HEK293T (cell line): ENCODE data around the gene FOXN4.

Experiments used
- CTCF ChIA-PET: fragments of 350-600 bp; formaldehyde crosslinking; extraction: SDS; loops from one replicate; lab custom pipeline; 2021; ENCODE audit warnings: antibody characterized with exemption, inconsistent platforms; lab: Yijun Ruan, JAX
- POLR2A ChIA-PET: fragments of 350-600 bp; formaldehyde crosslinking; extraction: SDS; loops from one replicate; lab custom pipeline; 2020; ENCODE audit warnings: antibody characterized with exemption, inconsistent platforms; lab: Yijun Ruan, JAX
- DNase-seq: peaks from one replicate; pipeline ENCODE4 v3.0.0; 2012; ENCODE audit warnings: mixed read lengths; ENCODE audit errors: extremely low spot score
- ARNT ChIP-seq: fragments of 450-650 bp; IDR thresholded peaks from 2 replicates; pipeline ENCODE4 v1.6.1; 2017; ENCODE audit warnings: mild to moderate bottlenecking
- BHLHE40 ChIP-seq: fragments of 450-650 bp; IDR thresholded peaks from 2 replicates; pipeline ENCODE4 v1.6.1; 2016; ENCODE audit warnings: mild to moderate bottlenecking, moderate library complexity, borderline replicate concordance
- CTBP1 ChIP-seq: fragments of 450-650 bp; IDR thresholded peaks from 2 replicates; pipeline ENCODE4 v1.6.1; 2016; ENCODE audit warnings: borderline replicate concordance
- ELF4 ChIP-seq: fragments of 450-650 bp; IDR thresholded peaks from 2 replicates; pipeline ENCODE4 v1.6.1; 2017; ENCODE audit warnings: antibody characterized with exemption
- FOXA1 ChIP-seq: fragments of 450-650 bp; IDR thresholded peaks from 2 replicates; pipeline ENCODE4 v1.6.1; 2016; ENCODE audit warnings: mild to moderate bottlenecking
- FOXK2 ChIP-seq: fragments of 450-650 bp; IDR thresholded peaks from 2 replicates; pipeline ENCODE4 v1.6.1; 2016; ENCODE audit warnings: mild to moderate bottlenecking
- FOXM1 ChIP-seq: fragments of 450-650 bp; IDR thresholded peaks from 2 replicates; pipeline ENCODE4 v1.6.1; 2017; ENCODE audit warnings: mild to moderate bottlenecking, borderline replicate concordance
- HDGF ChIP-seq: fragments of 450-650 bp; IDR thresholded peaks from 2 replicates; pipeline ENCODE4 v1.6.1; 2017; ENCODE audit warnings: antibody characterized with exemption, borderline replicate concordance
- L3MBTL2 ChIP-seq: fragments of 450-650 bp; conservative IDR thresholded peaks from 2 replicates; pipeline ENCODE4 v1.6.1; 2016; ENCODE audit warnings: mild to moderate bottlenecking
- LEF1 ChIP-seq: fragments of 450-650 bp; IDR thresholded peaks from 2 replicates; pipeline ENCODE4 v1.6.1; 2017; ENCODE audit warnings: mild to moderate bottlenecking, borderline replicate concordance
- NFRKB ChIP-seq: fragments of 450-650 bp; IDR thresholded peaks from 2 replicates; pipeline ENCODE4 v1.6.1; 2016; ENCODE audit warnings: mild to moderate bottlenecking, moderate library complexity
- PKNOX1 ChIP-seq: fragments of 450-650 bp; IDR thresholded peaks from 2 replicates; pipeline ENCODE4 v1.6.1; 2016
- SP1 ChIP-seq: fragments of 450-650 bp; IDR thresholded peaks from 2 replicates; pipeline ENCODE4 v1.6.1; 2017
- SUZ12 ChIP-seq: fragments of 450-650 bp; IDR thresholded peaks from 2 replicates; pipeline ENCODE4 v1.6.1; 2016; ENCODE audit warnings: mild to moderate bottlenecking
- TARDBP ChIP-seq: fragments of 450-650 bp; IDR thresholded peaks from 2 replicates; pipeline ENCODE4 v1.6.1; 2016
- ZNF384 ChIP-seq: fragments of 450-650 bp; IDR thresholded peaks from 2 replicates; pipeline ENCODE4 v1.6.1; 2016

The FOXN4 gene

GRCh38 chr12:109299849-109300248 is 9.2 kb downstream of the FOXN4 start:
- ChIA-PET CTCF (no interaction called here), POLR2A (no interaction called here)
- DNase-seq, result no peak
- TF ChIP-seq FOXK2 (no peak), CTBP1 (no peak), FOXA1 (no peak), NFRKB (no peak), SP1 (no peak), HDGF (no peak), LEF1 (no peak), TARDBP (no peak), BHLHE40 (no peak), FOXM1 (no peak), PKNOX1 (no peak), ZNF384 (no peak), ARNT (no peak)

- TF ChIP-seq LEF1 (no peak), FOXA1 (no peak), FOXK2 (no peak), SP1 (no peak), ZNF384 (no peak), BHLHE40 (no peak), SUZ12 (no peak), NFRKB (no peak), PKNOX1 (no peak), TARDBP (no peak), FOXM1 (no peak), ELF4 (no peak), HDGF (no peak), CTBP1 (no peak)
- ChIA-PET CTCF (no interaction called here), POLR2A (no interaction called here)
- DNase-seq, result no peak
These were observed 12.7 kb downstream of the FOXN4 start for GRCh38 chr12:109296431-109296830.

GRCh38 chr12:109295764-109296425 is 13.2 kb downstream of the FOXN4 start:
- ChIA-PET CTCF (no interaction called here), POLR2A (no interaction called here)
- no peak for DNase-seq
- TF ChIP-seq ARNT (no peak), SP1 (no peak), FOXM1 (no peak), SUZ12 (no peak), PKNOX1 (no peak), LEF1 (no peak), CTBP1 (no peak), L3MBTL2 (no peak), ZNF384 (no peak), HDGF (no peak)

GRCh38 chr12:109294286-109294796 is 14.7 kb downstream of the FOXN4 start:
- DNase-seq, result no peak
- TF ChIP-seq TARDBP (no peak), FOXK2 (no peak), L3MBTL2 (no peak), ELF4 (no peak), NFRKB (no peak), ARNT (no peak), BHLHE40 (no peak), CTBP1 (no peak), ZNF384 (no peak), SUZ12 (no peak), HDGF (no peak), SP1 (no peak), PKNOX1 (no peak), FOXA1 (no peak), FOXM1 (no peak), LEF1 (no peak)
- CTCF ChIA-PET, result no interaction called here
- POLR2A ChIA-PET, result no interaction called here

GRCh38 chr12:109293106-109293505 is 16.0 kb downstream of the FOXN4 start:
- POLR2A ChIA-PET, result no interaction called here
- CTCF ChIA-PET, result no interaction called here
- TF ChIP-seq BHLHE40, result no peak
- no peak for TF ChIP-seq CTBP1
- no peak for TF ChIP-seq HDGF
- no peak for TF ChIP-seq SP1
- no peak for TF ChIP-seq ARNT
- TF ChIP-seq TARDBP, result no peak
- TF ChIP-seq SUZ12, result no peak
- no peak for TF ChIP-seq LEF1
- TF ChIP-seq ELF4, result no peak
- no peak for TF ChIP-seq FOXM1
- DNase-seq, result no peak

- ChIA-PET POLR2A (no interaction called here), CTCF (no interaction called here)
- DNase-seq, result no peak
These were observed 16.8 kb downstream of the FOXN4 start for GRCh38 chr12:109292342-109292711.

More at GRCh38 chr12:109292342-109292711, 16.8 kb downstream of the FOXN4 start:
- TF ChIP-seq ZNF384, result no peak
- TF ChIP-seq BHLHE40, result no peak
- TF ChIP-seq FOXM1, result no peak
- TF ChIP-seq L3MBTL2, result no peak
- TF ChIP-seq SP1, result no peak
- TF ChIP-seq SUZ12, result no peak
- TF ChIP-seq PKNOX1, result no peak
- TF ChIP-seq ELF4, result no peak
- no peak for TF ChIP-seq ARNT
- no peak for TF ChIP-seq CTBP1
- TF ChIP-seq LEF1, result no peak
- TF ChIP-seq NFRKB, result no peak
- TF ChIP-seq FOXK2, result no peak
- TF ChIP-seq HDGF, result no peak
- TF ChIP-seq FOXA1, result no peak
- TF ChIP-seq TARDBP, result no peak
